ENCODE measurements around the gene RAP1GAP.
A peak's percentile ranks its signal among the peaks of the same experiment; 100 is the strongest.

Gene RAP1GAP

GRCh38 chr1:21662426-21663247 lies 6.5 kb downstream of the RAP1GAP start:
- FAIRE-seq (no peak), DNase-seq (ENCODE audit: low spot score) (no peak)

- FAIRE-seq (no peak), DNase-seq (ENCODE audit: low spot score) (no peak)
Observed at GRCh38 chr1:21661886-21662285, 7.3 kb downstream of the RAP1GAP start.

- FAIRE-seq (no peak), DNase-seq (ENCODE audit: low spot score) (no peak)
Observed at GRCh38 chr1:21659924-21660326, 9.2 kb downstream of the RAP1GAP start.

- peak; percentile 94 for DNase-seq (ENCODE audit: low spot score)
- FAIRE-seq, result no peak
Observed at GRCh38 chr1:21659099-21659923, 9.8 kb downstream of the RAP1GAP start.

GRCh38 chr1:21657456-21658190 lies 11.5 kb downstream of the RAP1GAP start:
- DNase-seq (ENCODE audit: low spot score) (no peak), FAIRE-seq (no peak)

GRCh38 chr1:21655748-21656147 lies 13.4 kb downstream of the RAP1GAP start:
- DNase-seq (ENCODE audit: low spot score) (peak; percentile 55), FAIRE-seq (no peak)

GRCh38 chr1:21655259-21655658 lies 13.9 kb downstream of the RAP1GAP start:
- DNase-seq (ENCODE audit: low spot score) (no peak), FAIRE-seq (no peak)

GRCh38 chr1:21654209-21654608 lies 14.9 kb downstream of the RAP1GAP start:
- DNase-seq (ENCODE audit: low spot score) (no peak), FAIRE-seq (no peak)

GRCh38 chr1:21653744-21654100 lies 15.4 kb downstream of the RAP1GAP start:
- FAIRE-seq, result no peak
- no peak for DNase-seq (ENCODE audit: low spot score)

- FAIRE-seq (no peak), DNase-seq (ENCODE audit: low spot score) (no peak)
Observed at GRCh38 chr1:21652937-21653743, 16.0 kb downstream of the RAP1GAP start.

GRCh38 chr1:21652101-21652936 lies 16.8 kb downstream of the RAP1GAP start:
- DNase-seq (ENCODE audit: low spot score), result no peak
- no peak for FAIRE-seq

- DNase-seq (ENCODE audit: low spot score) (peak; percentile 76), FAIRE-seq (peak; percentile 13)
Observed at GRCh38 chr1:21651214-21652042, 17.7 kb downstream of the RAP1GAP start.

GRCh38 chr1:21650400-21650799 lies 18.8 kb downstream of the RAP1GAP start:
- DNase-seq (ENCODE audit: low spot score) (no peak), FAIRE-seq (no peak)

GRCh38 chr1:21649315-21649714 lies 19.8 kb downstream of the RAP1GAP start:
- no peak for DNase-seq (ENCODE audit: low spot score)
- no peak for FAIRE-seq

GRCh38 chr1:21648791-21649190 lies 20.4 kb downstream of the RAP1GAP start:
- FAIRE-seq (no peak), DNase-seq (ENCODE audit: low spot score) (no peak)

- no peak for DNase-seq (ENCODE audit: low spot score)
- FAIRE-seq, result no peak
Observed at GRCh38 chr1:21648352-21648730, 20.8 kb downstream of the RAP1GAP start.

GRCh38 chr1:21647431-21648351 lies 21.5 kb downstream of the RAP1GAP start:
- DNase-seq (ENCODE audit: low spot score) (peak; percentile 76), FAIRE-seq (peak; percentile 35)

- no peak for DNase-seq (ENCODE audit: low spot score)
Observed at GRCh38 chr1:21645550-21645949, 23.6 kb downstream of the RAP1GAP start.

More at GRCh38 chr1:21645550-21645949, 23.6 kb downstream of the RAP1GAP start:
- no peak for FAIRE-seq
